Measurements from ENCODE around the gene ECM1. TPM values are rescaled to one million over a fixed set of nuclear protein-coding genes. Genes with fewer than 3 reads are reported as not detected.
A peak's percentile ranks its signal among the peaks of the same experiment; 100 is the strongest.

The ECM1 gene
- total RNA-seq: 10 to 100 TPM; 17.4 to 32.9 (median 18.6) TPM

- peak within 1 kb of the TSS; percentile 52 to 75 (median 62) for H3K27ac ChIP-seq (replicated peaks in 1 of 4)
- WGBS: 51% methylated on average over 6 of the region's 7 CpGs
- TF ChIP-seq POLR2AphosphoS5 (IDR thresholded peaks at IDR 0.05) (peak; percentile 43 to 69), POLR2A (IDR thresholded peaks at IDR 0.05; ENCODE audit: low read depth) (no peak), EP300 (IDR thresholded peaks at IDR 0.05) (no peak)
- TF ChIP-seq, protein P1, sequence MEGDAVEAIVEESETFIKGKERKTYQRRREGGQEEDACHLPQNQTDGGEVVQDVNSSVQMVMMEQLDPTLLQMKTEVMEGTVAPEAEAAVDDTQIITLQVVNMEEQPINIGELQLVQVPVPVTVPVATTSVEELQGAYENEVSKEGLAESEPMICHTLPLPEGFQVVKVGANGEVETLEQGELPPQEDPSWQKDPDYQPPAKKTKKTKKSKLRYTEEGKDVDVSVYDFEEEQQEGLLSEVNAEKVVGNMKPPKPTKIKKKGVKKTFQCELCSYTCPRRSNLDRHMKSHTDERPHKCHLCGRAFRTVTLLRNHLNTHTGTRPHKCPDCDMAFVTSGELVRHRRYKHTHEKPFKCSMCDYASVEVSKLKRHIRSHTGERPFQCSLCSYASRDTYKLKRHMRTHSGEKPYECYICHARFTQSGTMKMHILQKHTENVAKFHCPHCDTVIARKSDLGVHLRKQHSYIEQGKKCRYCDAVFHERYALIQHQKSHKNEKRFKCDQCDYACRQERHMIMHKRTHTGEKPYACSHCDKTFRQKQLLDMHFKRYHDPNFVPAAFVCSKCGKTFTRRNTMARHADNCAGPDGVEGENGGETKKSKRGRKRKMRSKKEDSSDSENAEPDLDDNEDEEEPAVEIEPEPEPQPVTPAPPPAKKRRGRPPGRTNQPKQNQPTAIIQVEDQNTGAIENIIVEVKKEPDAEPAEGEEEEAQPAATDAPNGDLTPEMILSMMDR (IDR thresholded peaks at IDR 0.05): no peak
These were observed at the start of gene ECM1 for GRCh38 chr1:150507912-150508864. ECM1 (plus strand) TSS chr1:150508109; CDS start chr1:150508210, 101 bp downstream.

GRCh38 chr1:150464422-150464826 lies 43.5 kb upstream of the ECM1 start:
- Histone ChIP-seq H3K36me3 (peaks cover 39 to 86% (median 75%) of the 10 kb centered on the region in 4 donors), H3K4me3 (no peak overlapping the region), H3K9me3 (no peaks in the 10 kb centered on the region), H3K27ac (replicated peaks in 1 of 4) (no peak overlapping the region), H3K4me1 (peaks cover 0 to 11% (median 7%) of the 10 kb centered on the region in 4 donors), H3K27me3 (no peaks in the 10 kb centered on the region)
- intact Hi-C loops (cut with DNase I): loop anchor here (2.0 kb wide), 1 partner anchor 68 kb away; no protein-coding TSS in a partner anchor
- no peak for DNase-seq (ENCODE audit: extremely low spot score)
- WGBS: 54% methylated on average over 3 of the region's 4 CpGs
- TF ChIP-seq POLR2A (IDR thresholded peaks at IDR 0.05; ENCODE audit: low read depth) (no peak), POLR2AphosphoS5 (IDR thresholded peaks at IDR 0.05) (peak in 1 of 2 donors; percentile 49)
- TF ChIP-seq, protein P1 (IDR thresholded peaks at IDR 0.05): peak; percentile 78 to 86 (median 82)

More at GRCh38 chr1:150507912-150508864, at the start of gene ECM1:
- no peak for DNase-seq (ENCODE audit: extremely low spot score)
- Histone ChIP-seq H3K36me3 (peaks cover 17 to 58% (median 54%) of the 10 kb centered on the region in 4 donors), H3K9me3 (no peaks in the 10 kb centered on the region), H3K4me1 (peaks cover 4 to 25% (median 22%) of the 10 kb centered on the region in 4 donors), H3K4me3 (peak within 1 kb of the TSS; percentile 18 to 53 (median 28)), H3K27me3 (no peaks in the 10 kb centered on the region)
- intact Hi-C loops (cut with DNase I): no loop called here

- Histone ChIP-seq H3K4me1 (peaks cover 0 to 23% (median 16%) of the 10 kb centered on the region in 4 donors), H3K27me3 (no peaks in the 10 kb centered on the region), H3K36me3 (peaks cover 33 to 84% (median 72%) of the 10 kb centered on the region in 4 donors), H3K27ac (replicated peaks in 1 of 4) (no peak overlapping the region), H3K4me3 (no peak overlapping the region), H3K9me3 (no peaks in the 10 kb centered on the region)
- TF ChIP-seq, protein P1 (IDR thresholded peaks at IDR 0.05): no peak
- no peak for TF ChIP-seq POLR2AphosphoS5 (IDR thresholded peaks at IDR 0.05)
- no peak for TF ChIP-seq EP300 (IDR thresholded peaks at IDR 0.05)
- TF ChIP-seq POLR2A (IDR thresholded peaks at IDR 0.05; ENCODE audit: low read depth): no peak
- intact Hi-C loops (cut with DNase I): no loop called here
- DNase-seq (ENCODE audit: extremely low spot score): no peak
These were observed 40.9 kb upstream of the ECM1 start for GRCh38 chr1:150466964-150467363.

DNA sequence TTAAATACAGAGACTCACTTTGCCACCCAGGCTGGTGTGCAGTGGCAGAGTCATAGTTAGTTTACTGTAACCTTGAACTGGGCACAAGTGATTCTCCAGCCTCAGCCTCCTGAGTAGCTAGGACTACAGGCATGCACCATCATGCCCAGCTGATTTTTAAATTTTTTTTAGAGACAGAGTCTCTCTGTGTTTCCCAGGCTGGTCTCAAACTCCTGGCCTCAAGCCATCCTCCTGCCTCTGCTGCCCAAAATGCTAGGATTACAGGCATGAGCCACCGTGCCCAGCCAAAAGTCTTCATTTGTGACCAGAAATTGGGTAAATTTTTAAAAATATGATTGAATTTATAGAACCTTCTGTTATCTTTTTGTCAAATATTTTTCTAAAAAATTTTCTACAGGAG lies 38.6 kb upstream of the ECM1 start:
- no peaks in the 10 kb centered on the region for H3K9me3 ChIP-seq
- TF ChIP-seq EP300 (IDR thresholded peaks at IDR 0.05) (no peak), POLR2AphosphoS5 (IDR thresholded peaks at IDR 0.05) (no peak), POLR2A (IDR thresholded peaks at IDR 0.05; ENCODE audit: low read depth) (no peak)
- TF ChIP-seq, protein P1 (IDR thresholded peaks at IDR 0.05): no peak
- intact Hi-C loops (cut with DNase I): no loop called here
- no peak overlapping the region for H3K4me3 ChIP-seq
- no peak for DNase-seq (ENCODE audit: extremely low spot score)
- H3K27ac ChIP-seq (replicated peaks in 1 of 4): peak overlapping the region in 1 of 4 donors; percentile 30
- no peaks in the 10 kb centered on the region for H3K27me3 ChIP-seq
- peaks cover 4 to 23% (median 16%) of the 10 kb centered on the region in 4 donors for H3K4me1 ChIP-seq
- peaks cover 33 to 78% (median 68%) of the 10 kb centered on the region in 4 donors for H3K36me3 ChIP-seq
- WGBS: 80% methylated on average over 1 of the region's 1 CpG
